Tibial nerve (tissue), 4 donors: Measurements from ENCODE around the gene NUP85.

Experiments used
- EP300 ChIP-seq, 2 donors: sonication (generic); formaldehyde crosslinking; IDR thresholded peaks; one replicate each; pipeline ENCODE4 v1.6.1; 2017; ENCODE audit warnings: antibody characterized with exemption in 2 of 2, mild to moderate bottlenecking in 1 of 2
- TF ChIP-seq, protein P1 (sequence below), 5 experiments: fragments of 200-600 bp in 3 of 5; fragments of 450-650 bp in 2 of 5; sonication (generic) in 3 of 5; IDR thresholded peaks; one replicate each; pipeline ENCODE4 v1.5.1; 2016 to 2019; ENCODE audit warnings: antibody characterized with exemption in 5 of 5, mild to moderate bottlenecking in 3 of 5, moderate library complexity in 2 of 5

DNA sequence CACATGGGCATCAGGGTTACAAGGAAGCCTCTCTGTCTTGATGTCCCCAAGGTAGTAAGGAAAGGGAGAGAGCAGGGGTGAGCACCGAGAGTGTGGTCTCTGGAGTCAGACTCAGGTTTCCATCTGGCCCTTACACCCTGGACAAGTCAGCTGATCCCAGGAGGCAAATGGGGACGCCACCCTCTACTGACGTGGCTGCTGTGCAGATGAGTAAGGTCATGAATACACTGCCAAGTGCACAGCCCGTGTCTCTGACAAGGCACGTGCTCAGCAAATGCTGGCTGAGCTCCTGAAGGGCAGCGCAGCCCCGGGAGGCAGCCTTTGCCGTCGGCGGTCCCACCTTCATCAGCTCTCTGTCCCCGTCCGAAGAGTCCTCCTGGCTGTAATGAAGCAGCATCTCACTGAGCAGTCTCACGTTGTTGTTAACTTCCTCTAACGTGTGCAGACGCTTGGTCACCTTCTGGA lies 36.5 kb downstream of the NUP85 start:
- TF ChIP-seq EP300 (IDR thresholded peaks at IDR 0.05) = peak in 1 of 2 donors; percentile 23
- TF ChIP-seq, protein P1, sequence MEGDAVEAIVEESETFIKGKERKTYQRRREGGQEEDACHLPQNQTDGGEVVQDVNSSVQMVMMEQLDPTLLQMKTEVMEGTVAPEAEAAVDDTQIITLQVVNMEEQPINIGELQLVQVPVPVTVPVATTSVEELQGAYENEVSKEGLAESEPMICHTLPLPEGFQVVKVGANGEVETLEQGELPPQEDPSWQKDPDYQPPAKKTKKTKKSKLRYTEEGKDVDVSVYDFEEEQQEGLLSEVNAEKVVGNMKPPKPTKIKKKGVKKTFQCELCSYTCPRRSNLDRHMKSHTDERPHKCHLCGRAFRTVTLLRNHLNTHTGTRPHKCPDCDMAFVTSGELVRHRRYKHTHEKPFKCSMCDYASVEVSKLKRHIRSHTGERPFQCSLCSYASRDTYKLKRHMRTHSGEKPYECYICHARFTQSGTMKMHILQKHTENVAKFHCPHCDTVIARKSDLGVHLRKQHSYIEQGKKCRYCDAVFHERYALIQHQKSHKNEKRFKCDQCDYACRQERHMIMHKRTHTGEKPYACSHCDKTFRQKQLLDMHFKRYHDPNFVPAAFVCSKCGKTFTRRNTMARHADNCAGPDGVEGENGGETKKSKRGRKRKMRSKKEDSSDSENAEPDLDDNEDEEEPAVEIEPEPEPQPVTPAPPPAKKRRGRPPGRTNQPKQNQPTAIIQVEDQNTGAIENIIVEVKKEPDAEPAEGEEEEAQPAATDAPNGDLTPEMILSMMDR (IDR thresholded peaks at IDR 0.05) = no peak
